Measurements from ENCODE around the gene ZNF2. TPM values are rescaled to one million over a fixed set of nuclear protein-coding genes. Genes with fewer than 3 reads are reported as not detected.

ZNF2 gene
- total RNA-seq, 1 experiment from 2014 or later: 5.6 TPM

DNA sequence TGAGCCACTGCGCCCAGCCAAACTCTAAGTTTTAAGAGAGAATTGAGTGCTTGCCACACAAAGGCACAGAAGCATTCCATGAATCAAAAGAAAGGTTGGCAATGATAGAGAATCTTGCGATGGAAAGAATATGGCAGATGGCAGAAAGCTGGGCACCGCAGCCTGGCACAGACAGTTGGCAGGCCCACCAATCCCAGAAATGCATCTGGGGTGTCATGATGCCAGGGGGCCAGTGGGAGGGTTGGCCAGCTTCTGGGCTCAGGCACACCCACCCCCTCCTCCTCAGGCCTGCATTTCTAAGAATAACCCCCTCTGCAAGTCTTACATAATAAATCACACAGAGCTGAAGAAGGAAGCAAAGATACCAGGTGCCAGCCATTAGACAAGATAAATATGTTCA, 19.6 kb downstream of the ZNF2 start:
- DNase-seq (ENCODE audit: low read depth, low spot score) (no peak), ATAC-seq (no peak)
- ChIA-PET CTCF (no interaction called here), POLR2A (no interaction called here)
- H3K36me3 ChIP-seq (ENCODE audit: control insufficient read depth, insufficient read depth, low read length): no peaks in the 10 kb centered on the region; the same call in 1 of the 2 replicates
- TF ChIP-seq SIN3A (IDR thresholded peaks at IDR 0.05; ENCODE audit: borderline replicate concordance, insufficient read depth, low read depth, low read length) (no peak), POLR2AphosphoS5 (IDR thresholded peaks at IDR 0.05; ENCODE audit: low read depth, low read length) (no peak), TCF7L2 (IDR thresholded peaks at IDR 0.05; ENCODE audit: low read depth, low read length) (no peak)
- TF ChIP-seq, protein P1, sequence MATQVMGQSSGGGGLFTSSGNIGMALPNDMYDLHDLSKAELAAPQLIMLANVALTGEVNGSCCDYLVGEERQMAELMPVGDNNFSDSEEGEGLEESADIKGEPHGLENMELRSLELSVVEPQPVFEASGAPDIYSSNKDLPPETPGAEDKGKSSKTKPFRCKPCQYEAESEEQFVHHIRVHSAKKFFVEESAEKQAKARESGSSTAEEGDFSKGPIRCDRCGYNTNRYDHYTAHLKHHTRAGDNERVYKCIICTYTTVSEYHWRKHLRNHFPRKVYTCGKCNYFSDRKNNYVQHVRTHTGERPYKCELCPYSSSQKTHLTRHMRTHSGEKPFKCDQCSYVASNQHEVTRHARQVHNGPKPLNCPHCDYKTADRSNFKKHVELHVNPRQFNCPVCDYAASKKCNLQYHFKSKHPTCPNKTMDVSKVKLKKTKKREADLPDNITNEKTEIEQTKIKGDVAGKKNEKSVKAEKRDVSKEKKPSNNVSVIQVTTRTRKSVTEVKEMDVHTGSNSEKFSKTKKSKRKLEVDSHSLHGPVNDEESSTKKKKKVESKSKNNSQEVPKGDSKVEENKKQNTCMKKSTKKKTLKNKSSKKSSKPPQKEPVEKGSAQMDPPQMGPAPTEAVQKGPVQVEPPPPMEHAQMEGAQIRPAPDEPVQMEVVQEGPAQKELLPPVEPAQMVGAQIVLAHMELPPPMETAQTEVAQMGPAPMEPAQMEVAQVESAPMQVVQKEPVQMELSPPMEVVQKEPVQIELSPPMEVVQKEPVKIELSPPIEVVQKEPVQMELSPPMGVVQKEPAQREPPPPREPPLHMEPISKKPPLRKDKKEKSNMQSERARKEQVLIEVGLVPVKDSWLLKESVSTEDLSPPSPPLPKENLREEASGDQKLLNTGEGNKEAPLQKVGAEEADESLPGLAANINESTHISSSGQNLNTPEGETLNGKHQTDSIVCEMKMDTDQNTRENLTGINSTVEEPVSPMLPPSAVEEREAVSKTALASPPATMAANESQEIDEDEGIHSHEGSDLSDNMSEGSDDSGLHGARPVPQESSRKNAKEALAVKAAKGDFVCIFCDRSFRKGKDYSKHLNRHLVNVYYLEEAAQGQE (IDR thresholded peaks at IDR 0.05; ENCODE audit: insufficient read depth in 1 of 2, low read depth in 2 of 2, low read length in 1 of 2): no peak
- TF ChIP-seq, protein P2, sequence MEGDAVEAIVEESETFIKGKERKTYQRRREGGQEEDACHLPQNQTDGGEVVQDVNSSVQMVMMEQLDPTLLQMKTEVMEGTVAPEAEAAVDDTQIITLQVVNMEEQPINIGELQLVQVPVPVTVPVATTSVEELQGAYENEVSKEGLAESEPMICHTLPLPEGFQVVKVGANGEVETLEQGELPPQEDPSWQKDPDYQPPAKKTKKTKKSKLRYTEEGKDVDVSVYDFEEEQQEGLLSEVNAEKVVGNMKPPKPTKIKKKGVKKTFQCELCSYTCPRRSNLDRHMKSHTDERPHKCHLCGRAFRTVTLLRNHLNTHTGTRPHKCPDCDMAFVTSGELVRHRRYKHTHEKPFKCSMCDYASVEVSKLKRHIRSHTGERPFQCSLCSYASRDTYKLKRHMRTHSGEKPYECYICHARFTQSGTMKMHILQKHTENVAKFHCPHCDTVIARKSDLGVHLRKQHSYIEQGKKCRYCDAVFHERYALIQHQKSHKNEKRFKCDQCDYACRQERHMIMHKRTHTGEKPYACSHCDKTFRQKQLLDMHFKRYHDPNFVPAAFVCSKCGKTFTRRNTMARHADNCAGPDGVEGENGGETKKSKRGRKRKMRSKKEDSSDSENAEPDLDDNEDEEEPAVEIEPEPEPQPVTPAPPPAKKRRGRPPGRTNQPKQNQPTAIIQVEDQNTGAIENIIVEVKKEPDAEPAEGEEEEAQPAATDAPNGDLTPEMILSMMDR (IDR thresholded peaks at IDR 0.05): no peak
- H3K9me3 ChIP-seq (ENCODE audit: control insufficient read depth, insufficient read depth, low read depth, low read length): peaks cover 6% of the 10 kb centered on the region; the same call in 1 of the 2 replicates
- H3K27ac ChIP-seq (ENCODE audit: low read length): no peak overlapping the region
- H3K27me3 ChIP-seq (ENCODE audit: control insufficient read depth, insufficient read depth, low read length): peaks cover 2% of the 10 kb centered on the region; the same call in 1 of the 2 replicates
- H3K4me3 ChIP-seq (ENCODE audit: low read depth in 2 of 2, low read length in 2 of 2): no peak overlapping the region
- no TSS peak for BruUV-seq (replicated peaks)
- intact Hi-C loops (cut with micrococcal nuclease; ENCODE audit: unreplicated experiment) (no loop called here), in situ Hi-C loops (cut with HindIII; ENCODE audit: low pct_unique_long_range_greater_than_20kb, low sequenced_read_pairs) (no loop called here)
- H3K4me1 ChIP-seq (ENCODE audit: control insufficient read depth, insufficient read depth, low read length): no peaks in the 10 kb centered on the region

DNA sequence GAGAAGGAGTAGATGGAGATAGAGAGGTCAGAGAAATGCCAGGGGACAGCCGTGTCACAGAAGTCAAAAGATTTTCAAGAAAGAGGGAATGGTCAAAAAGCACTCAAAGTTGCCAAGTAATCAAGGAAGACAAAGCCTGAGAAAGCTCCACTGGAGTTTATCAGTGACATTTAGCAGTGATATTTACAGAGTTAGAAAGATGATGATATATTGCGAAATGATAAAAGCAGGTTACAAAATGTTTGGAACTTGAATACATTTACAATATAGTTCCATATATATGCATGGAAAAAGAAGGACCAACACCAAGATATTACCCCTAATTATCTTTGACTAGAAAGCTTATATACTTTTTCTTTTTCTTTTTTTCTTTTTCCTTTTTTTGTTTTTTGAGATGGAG, 20.4 kb downstream of the ZNF2 start:
- H3K36me3 ChIP-seq (ENCODE audit: control insufficient read depth, insufficient read depth, low read length): no peaks in the 10 kb centered on the region; the same call in 1 of the 2 replicates
- DNase-seq (ENCODE audit: low read depth, low spot score) (no peak), ATAC-seq (no peak)
- CTCF ChIA-PET: no interaction called here
- H3K4me3 ChIP-seq (ENCODE audit: low read depth in 2 of 2, low read length in 2 of 2): no peak overlapping the region
- H3K9me3 ChIP-seq (ENCODE audit: control insufficient read depth, insufficient read depth, low read depth, low read length): peaks cover 3% of the 10 kb centered on the region; the same call in 1 of the 2 replicates
- H3K27ac ChIP-seq (ENCODE audit: low read length): no peak overlapping the region
- POLR2A ChIA-PET: no interaction called here
- peaks cover 3% of the 10 kb centered on the region; the same call in 1 of the 2 replicates for H3K27me3 ChIP-seq (ENCODE audit: control insufficient read depth, insufficient read depth, low read length)
- BruUV-seq (replicated peaks): no TSS peak
- H3K4me1 ChIP-seq (ENCODE audit: control insufficient read depth, insufficient read depth, low read length): no peaks in the 10 kb centered on the region
- intact Hi-C loops (cut with micrococcal nuclease; ENCODE audit: unreplicated experiment) (no loop called here), in situ Hi-C loops (cut with HindIII; ENCODE audit: low pct_unique_long_range_greater_than_20kb, low sequenced_read_pairs) (no loop called here)
- TF ChIP-seq SIN3A (IDR thresholded peaks at IDR 0.05; ENCODE audit: borderline replicate concordance, insufficient read depth, low read depth, low read length) (no peak), POLR2AphosphoS5 (IDR thresholded peaks at IDR 0.05; ENCODE audit: low read depth, low read length) (no peak), TCF7L2 (IDR thresholded peaks at IDR 0.05; ENCODE audit: low read depth, low read length) (no peak)
- TF ChIP-seq, protein P2 (IDR thresholded peaks at IDR 0.05): no peak
- TF ChIP-seq, protein P1 (IDR thresholded peaks at IDR 0.05; ENCODE audit: insufficient read depth in 1 of 2, low read depth in 2 of 2, low read length in 1 of 2): no peak
